HEK293T (cell line): ENCODE results near the gene CPO.

ENCODE experiments used
- FOXA1 ChIP-seq: fragments of 450-650 bp; IDR thresholded peaks from 2 replicates; pipeline ENCODE4 v1.6.1; 2016; ENCODE audit warnings: mild to moderate bottlenecking
- FOXK2 ChIP-seq: fragments of 450-650 bp; IDR thresholded peaks from 2 replicates; pipeline ENCODE4 v1.6.1; 2016; ENCODE audit warnings: mild to moderate bottlenecking
- FOXM1 ChIP-seq: fragments of 450-650 bp; IDR thresholded peaks from 2 replicates; pipeline ENCODE4 v1.6.1; 2017; ENCODE audit warnings: mild to moderate bottlenecking, borderline replicate concordance
- HDGF ChIP-seq: fragments of 450-650 bp; IDR thresholded peaks from 2 replicates; pipeline ENCODE4 v1.6.1; 2017; ENCODE audit warnings: antibody characterized with exemption, borderline replicate concordance
- L3MBTL2 ChIP-seq: fragments of 450-650 bp; conservative IDR thresholded peaks from 2 replicates; pipeline ENCODE4 v1.6.1; 2016; ENCODE audit warnings: mild to moderate bottlenecking
- SP1 ChIP-seq: fragments of 450-650 bp; IDR thresholded peaks from 2 replicates; pipeline ENCODE4 v1.6.1; 2017
- ZNF384 ChIP-seq: fragments of 450-650 bp; IDR thresholded peaks from 2 replicates; pipeline ENCODE4 v1.6.1; 2016
- TF ChIP-seq, protein P1 (sequence below): fragments of 450-650 bp; IDR thresholded peaks from 2 replicates; pipeline ENCODE4 v1.6.1; 2016

DNA sequence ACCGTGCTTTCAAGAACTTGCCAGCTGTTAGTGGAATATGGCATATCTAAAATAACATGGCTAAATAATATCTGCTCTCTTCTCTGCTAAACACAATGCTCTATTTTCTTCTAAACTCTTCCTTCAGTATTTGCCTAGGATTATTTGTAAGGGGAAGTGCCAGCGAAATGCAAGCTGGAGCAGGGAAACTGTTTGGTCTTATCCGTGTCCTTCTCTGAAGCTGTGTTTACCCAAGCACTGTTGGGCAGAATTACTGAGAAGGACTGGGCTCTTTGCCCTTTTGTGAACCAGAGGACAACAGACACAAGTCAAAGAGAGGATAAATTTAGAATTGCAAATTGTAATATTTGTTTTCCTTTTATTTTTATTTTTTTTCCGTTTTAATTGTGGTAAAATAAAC lies 23.6 kb downstream of the CPO start:
- TF ChIP-seq L3MBTL2 (no peak), HDGF (no peak), SP1 (no peak), FOXK2 (no peak), FOXM1 (no peak), FOXA1 (no peak), ZNF384 (no peak)
- TF ChIP-seq, protein P1, sequence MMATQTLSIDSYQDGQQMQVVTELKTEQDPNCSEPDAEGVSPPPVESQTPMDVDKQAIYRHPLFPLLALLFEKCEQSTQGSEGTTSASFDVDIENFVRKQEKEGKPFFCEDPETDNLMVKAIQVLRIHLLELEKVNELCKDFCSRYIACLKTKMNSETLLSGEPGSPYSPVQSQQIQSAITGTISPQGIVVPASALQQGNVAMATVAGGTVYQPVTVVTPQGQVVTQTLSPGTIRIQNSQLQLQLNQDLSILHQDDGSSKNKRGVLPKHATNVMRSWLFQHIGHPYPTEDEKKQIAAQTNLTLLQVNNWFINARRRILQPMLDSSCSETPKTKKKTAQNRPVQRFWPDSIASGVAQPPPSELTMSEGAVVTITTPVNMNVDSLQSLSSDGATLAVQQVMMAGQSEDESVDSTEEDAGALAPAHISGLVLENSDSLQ: no peak
